Measurements from ENCODE around the gene TRIO.
A peak's percentile ranks its signal among the peaks of the same experiment; 100 is the strongest.

The TRIO gene

GRCh38 chr5:14246350-14247053 lies 103.4 kb downstream of the TRIO start:
- Histone ChIP-seq H3K27ac (ENCODE audit: low read depth in 2 of 2, low read length in 2 of 2) (no peak overlapping the region), H3K27me3 (ENCODE audit: control insufficient read depth in 2 of 2, insufficient read depth in 2 of 2, low read length in 2 of 2) (no peaks in the 10 kb centered on the region), H3K4me1 (ENCODE audit: control insufficient read depth in 2 of 2, insufficient read depth in 2 of 2, low read length in 2 of 2) (peaks cover 0 to 3% of the 10 kb centered on the region in 2 donors), H3K4me3 (ENCODE audit: low read length in 2 of 2) (no peak overlapping the region), H3K9me3 (ENCODE audit: control insufficient read depth in 2 of 2, low read length in 2 of 2) (no peaks in the 10 kb centered on the region), H3K36me3 (ENCODE audit: control insufficient read depth in 2 of 2, insufficient read depth in 2 of 2, low read length in 2 of 2) (no peaks in the 10 kb centered on the region), H3K9ac (ENCODE audit: low read depth in 1 of 2, low read length in 2 of 2) (no peak overlapping the region)

- H3K36me3 ChIP-seq (ENCODE audit: control insufficient read depth in 2 of 2, insufficient read depth in 2 of 2, low read length in 2 of 2), result no peaks in the 10 kb centered on the region
- no peak overlapping the region for H3K27ac ChIP-seq (ENCODE audit: low read depth in 2 of 2, low read length in 2 of 2)
- peaks cover 0 to 3% of the 10 kb centered on the region in 2 donors for H3K4me1 ChIP-seq (ENCODE audit: control insufficient read depth in 2 of 2, insufficient read depth in 2 of 2, low read length in 2 of 2)
- no peaks in the 10 kb centered on the region for H3K9me3 ChIP-seq (ENCODE audit: control insufficient read depth in 2 of 2, low read length in 2 of 2)
- H3K9ac ChIP-seq (ENCODE audit: low read depth in 1 of 2, low read length in 2 of 2), result no peak overlapping the region
- H3K4me3 ChIP-seq (ENCODE audit: low read length in 2 of 2), result no peak overlapping the region
- no peaks in the 10 kb centered on the region for H3K27me3 ChIP-seq (ENCODE audit: control insufficient read depth in 2 of 2, insufficient read depth in 2 of 2, low read length in 2 of 2)
These were observed 103.9 kb downstream of the TRIO start for GRCh38 chr5:14247054-14247386.

- Histone ChIP-seq H3K27ac (ENCODE audit: low read depth in 2 of 2, low read length in 2 of 2) (no peak overlapping the region), H3K4me1 (ENCODE audit: control insufficient read depth in 2 of 2, insufficient read depth in 2 of 2, low read length in 2 of 2) (peaks cover 0 to 3% of the 10 kb centered on the region in 2 donors), H3K27me3 (ENCODE audit: control insufficient read depth in 2 of 2, insufficient read depth in 2 of 2, low read length in 2 of 2) (no peaks in the 10 kb centered on the region), H3K36me3 (ENCODE audit: control insufficient read depth in 2 of 2, insufficient read depth in 2 of 2, low read length in 2 of 2) (no peaks in the 10 kb centered on the region), H3K9ac (ENCODE audit: low read depth in 1 of 2, low read length in 2 of 2) (no peak overlapping the region), H3K4me3 (ENCODE audit: low read length in 2 of 2) (peak overlapping the region in 1 of 2 donors; percentile 3), H3K9me3 (ENCODE audit: control insufficient read depth in 2 of 2, low read length in 2 of 2) (no peaks in the 10 kb centered on the region)
These were observed 106.3 kb downstream of the TRIO start for GRCh38 chr5:14249258-14250082.

- peaks cover 0 to 3% of the 10 kb centered on the region in 2 donors for H3K36me3 ChIP-seq (ENCODE audit: control insufficient read depth in 2 of 2, insufficient read depth in 2 of 2, low read length in 2 of 2)
- no peaks in the 10 kb centered on the region for H3K9me3 ChIP-seq (ENCODE audit: control insufficient read depth in 2 of 2, low read length in 2 of 2)
- peak overlapping the region in 1 of 2 donors; percentile 3 for H3K4me3 ChIP-seq (ENCODE audit: low read length in 2 of 2)
- H3K27me3 ChIP-seq (ENCODE audit: control insufficient read depth in 2 of 2, insufficient read depth in 2 of 2, low read length in 2 of 2), result no peaks in the 10 kb centered on the region
- H3K4me1 ChIP-seq (ENCODE audit: control insufficient read depth in 2 of 2, insufficient read depth in 2 of 2, low read length in 2 of 2), result peaks cover 0 to 3% of the 10 kb centered on the region in 2 donors
- H3K9ac ChIP-seq (ENCODE audit: low read depth in 1 of 2, low read length in 2 of 2), result no peak overlapping the region
- H3K27ac ChIP-seq (ENCODE audit: low read depth in 2 of 2, low read length in 2 of 2), result no peak overlapping the region
These were observed 107.0 kb downstream of the TRIO start for GRCh38 chr5:14250084-14250695.

- Histone ChIP-seq H3K9ac (ENCODE audit: low read depth in 1 of 2, low read length in 2 of 2) (no peak overlapping the region), H3K36me3 (ENCODE audit: control insufficient read depth in 2 of 2, insufficient read depth in 2 of 2, low read length in 2 of 2) (peaks cover 0 to 3% of the 10 kb centered on the region in 2 donors), H3K27ac (ENCODE audit: low read depth in 2 of 2, low read length in 2 of 2) (no peak overlapping the region), H3K4me1 (ENCODE audit: control insufficient read depth in 2 of 2, insufficient read depth in 2 of 2, low read length in 2 of 2) (no peaks in the 10 kb centered on the region), H3K27me3 (ENCODE audit: control insufficient read depth in 2 of 2, insufficient read depth in 2 of 2, low read length in 2 of 2) (no peaks in the 10 kb centered on the region), H3K9me3 (ENCODE audit: control insufficient read depth in 2 of 2, low read length in 2 of 2) (no peaks in the 10 kb centered on the region), H3K4me3 (ENCODE audit: low read length in 2 of 2) (no peak overlapping the region)
These were observed 107.9 kb downstream of the TRIO start for GRCh38 chr5:14250748-14251701.

GRCh38 chr5:14251733-14252132 lies 108.6 kb downstream of the TRIO start:
- Histone ChIP-seq H3K27ac (ENCODE audit: low read depth in 2 of 2, low read length in 2 of 2) (no peak overlapping the region), H3K9me3 (ENCODE audit: control insufficient read depth in 2 of 2, low read length in 2 of 2) (no peaks in the 10 kb centered on the region), H3K9ac (ENCODE audit: low read depth in 1 of 2, low read length in 2 of 2) (no peak overlapping the region), H3K4me1 (ENCODE audit: control insufficient read depth in 2 of 2, insufficient read depth in 2 of 2, low read length in 2 of 2) (peaks cover 0 to 2% of the 10 kb centered on the region in 2 donors), H3K4me3 (ENCODE audit: low read length in 2 of 2) (no peak overlapping the region), H3K27me3 (ENCODE audit: control insufficient read depth in 2 of 2, insufficient read depth in 2 of 2, low read length in 2 of 2) (no peaks in the 10 kb centered on the region), H3K36me3 (ENCODE audit: control insufficient read depth in 2 of 2, insufficient read depth in 2 of 2, low read length in 2 of 2) (peaks cover 0 to 3% of the 10 kb centered on the region in 2 donors)

- H3K27ac ChIP-seq (ENCODE audit: low read depth in 2 of 2, low read length in 2 of 2), result no peak overlapping the region
These were observed 109.7 kb downstream of the TRIO start for GRCh38 chr5:14252793-14253192.

GRCh38 chr5:14254686-14255085 lies 111.5 kb downstream of the TRIO start:
- no peak overlapping the region for H3K4me3 ChIP-seq (ENCODE audit: low read length in 2 of 2)
- H3K27ac ChIP-seq (ENCODE audit: low read depth in 2 of 2, low read length in 2 of 2), result no peak overlapping the region

More at GRCh38 chr5:14252793-14253192, 109.7 kb downstream of the TRIO start:
- Histone ChIP-seq H3K9ac (ENCODE audit: low read depth in 1 of 2, low read length in 2 of 2) (no peak overlapping the region), H3K27me3 (ENCODE audit: control insufficient read depth in 2 of 2, insufficient read depth in 2 of 2, low read length in 2 of 2) (no peaks in the 10 kb centered on the region), H3K9me3 (ENCODE audit: control insufficient read depth in 2 of 2, low read length in 2 of 2) (no peaks in the 10 kb centered on the region), H3K36me3 (ENCODE audit: control insufficient read depth in 2 of 2, insufficient read depth in 2 of 2, low read length in 2 of 2) (peaks cover 0 to 3% of the 10 kb centered on the region in 2 donors), H3K4me3 (ENCODE audit: low read length in 2 of 2) (no peak overlapping the region), H3K4me1 (ENCODE audit: control insufficient read depth in 2 of 2, insufficient read depth in 2 of 2, low read length in 2 of 2) (peaks cover 4 to 5% of the 10 kb centered on the region in 2 donors)

GRCh38 chr5:14256026-14256690 lies 113.0 kb downstream of the TRIO start:
- Histone ChIP-seq H3K4me1 (ENCODE audit: control insufficient read depth in 2 of 2, insufficient read depth in 2 of 2, low read length in 2 of 2) (peaks cover 7 to 15% of the 10 kb centered on the region in 2 donors), H3K27me3 (ENCODE audit: control insufficient read depth in 2 of 2, insufficient read depth in 2 of 2, low read length in 2 of 2) (no peaks in the 10 kb centered on the region), H3K4me3 (ENCODE audit: low read length in 2 of 2) (no peak overlapping the region), H3K9me3 (ENCODE audit: control insufficient read depth in 2 of 2, low read length in 2 of 2) (no peaks in the 10 kb centered on the region), H3K27ac (ENCODE audit: low read depth in 2 of 2, low read length in 2 of 2) (no peak overlapping the region), H3K36me3 (ENCODE audit: control insufficient read depth in 2 of 2, insufficient read depth in 2 of 2, low read length in 2 of 2) (peaks cover 0 to 3% of the 10 kb centered on the region in 2 donors), H3K9ac (ENCODE audit: low read depth in 1 of 2, low read length in 2 of 2) (no peak overlapping the region)

More at GRCh38 chr5:14254686-14255085, 111.5 kb downstream of the TRIO start:
- Histone ChIP-seq H3K36me3 (ENCODE audit: control insufficient read depth in 2 of 2, insufficient read depth in 2 of 2, low read length in 2 of 2) (peaks cover 0 to 3% of the 10 kb centered on the region in 2 donors), H3K27me3 (ENCODE audit: control insufficient read depth in 2 of 2, insufficient read depth in 2 of 2, low read length in 2 of 2) (no peaks in the 10 kb centered on the region), H3K4me1 (ENCODE audit: control insufficient read depth in 2 of 2, insufficient read depth in 2 of 2, low read length in 2 of 2) (peaks cover 7 to 15% of the 10 kb centered on the region in 2 donors), H3K9me3 (ENCODE audit: control insufficient read depth in 2 of 2, low read length in 2 of 2) (no peaks in the 10 kb centered on the region), H3K9ac (ENCODE audit: low read depth in 1 of 2, low read length in 2 of 2) (no peak overlapping the region)
